GM12875 (cell line): ENCODE measurements around the gene S100A13.

Source experiments
- H3K4me3 ChIP-seq: one replicate; pipeline ENCODE4 v1.5.1; 2011; ENCODE audit warnings: low read depth, low read length, control low read depth
- CTCF ChIP-seq: IDR thresholded peaks from 2 replicates; pipeline ENCODE4 v1.5.1; 2011; ENCODE audit warnings: low read depth, mild to moderate bottlenecking, control low read depth, inconsistent platforms, low read length, moderate library complexity, borderline replicate concordance; ENCODE audit not compliant: insufficient read depth

The S100A13 gene

DNA sequence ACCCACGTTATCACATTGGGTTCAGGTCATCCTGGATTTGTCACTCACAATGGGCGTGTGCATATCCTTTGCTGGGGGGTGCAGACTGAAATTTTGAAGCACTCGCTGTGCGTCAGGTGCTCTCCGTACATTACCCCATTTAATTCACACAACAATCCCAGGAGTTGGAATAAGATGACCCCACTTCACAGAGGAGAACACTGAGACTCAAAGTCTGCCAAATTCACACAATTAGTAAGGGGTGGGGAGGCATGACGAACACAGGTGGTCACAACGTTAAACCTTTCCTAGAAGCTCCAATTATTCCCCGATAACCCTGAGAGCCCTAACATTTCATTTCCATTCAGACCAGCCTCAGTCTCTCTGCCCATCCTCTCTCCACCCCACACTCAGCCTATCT, 57.8 kb downstream of the S100A13 start:
- H3K4me3 ChIP-seq, result no peak overlapping the region
- TF ChIP-seq CTCF, result no peak
